HS-5 (cell line): ENCODE measurements around the gene ZSWIM4.
"Not testable (repeated sequence)": the region's sequence is repeated elsewhere in the genome, so short reads cannot be mapped to it uniquely, and the experiment has no call there.

ENCODE experiments used
- DNase-seq: peaks from one replicate; pipeline ENCODE4 v3.0.0-alpha.2; 2012; ENCODE audit warnings: low read depth

The ZSWIM4 gene

GRCh38 chr19:13794757-13795589 lies at the start of gene ZSWIM4:
ZSWIM4 (plus strand) TSS chr19:13795443; CDS start chr19:13795649, 206 bp downstream.
- DNase-seq = peak; percentile 99

DNA sequence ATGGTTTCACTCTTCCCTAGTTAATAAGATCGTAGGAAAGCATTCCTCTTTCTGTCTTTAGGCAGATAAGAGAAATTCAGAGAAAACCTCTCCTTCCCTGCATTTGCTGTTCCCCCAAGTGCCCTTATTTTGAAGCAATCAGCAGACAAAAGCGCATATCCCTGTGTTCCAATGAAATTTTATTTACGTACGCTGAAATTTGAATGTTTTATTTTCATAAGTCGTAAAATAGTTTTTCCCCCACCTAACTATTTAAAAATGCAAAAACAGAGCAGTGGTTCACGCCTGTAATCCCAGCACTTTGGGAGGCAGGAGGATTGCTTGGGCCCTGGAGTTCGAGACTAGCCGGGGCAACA lies 48.2 kb upstream of the ZSWIM4 start:
- no peak for DNase-seq

DNA sequence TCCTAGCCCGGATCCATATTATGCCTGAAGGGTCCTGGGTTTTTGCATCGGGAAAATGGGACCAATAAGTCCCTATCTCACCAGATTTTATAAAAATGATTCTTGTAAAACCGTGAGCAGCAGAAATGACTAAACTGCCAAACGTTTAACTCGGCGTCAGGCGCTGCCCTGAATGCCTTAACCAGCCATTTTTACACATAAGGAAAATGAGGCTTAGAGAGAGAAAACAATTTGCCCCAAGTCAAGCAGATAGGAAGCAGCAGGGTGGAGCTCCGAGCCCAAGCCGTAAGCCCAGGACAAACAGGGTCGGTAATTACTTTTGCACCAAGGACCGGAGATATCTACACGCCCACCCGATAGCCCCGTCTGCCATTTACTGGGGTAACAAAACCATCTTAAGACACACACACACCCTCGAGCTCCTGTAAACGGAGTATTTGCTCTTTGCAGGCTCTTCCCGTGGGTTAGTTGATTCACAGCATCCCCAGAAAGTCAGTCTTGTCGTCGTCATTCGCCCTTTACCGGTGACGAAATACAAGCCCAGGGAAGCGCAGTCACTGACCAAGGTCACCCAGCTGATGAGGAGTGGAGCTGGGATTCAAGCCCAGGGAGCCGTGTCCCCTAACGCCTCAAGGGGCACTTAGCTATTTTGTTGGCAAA lies 46.9 kb upstream of the ZSWIM4 start:
- DNase-seq = no peak

DNA sequence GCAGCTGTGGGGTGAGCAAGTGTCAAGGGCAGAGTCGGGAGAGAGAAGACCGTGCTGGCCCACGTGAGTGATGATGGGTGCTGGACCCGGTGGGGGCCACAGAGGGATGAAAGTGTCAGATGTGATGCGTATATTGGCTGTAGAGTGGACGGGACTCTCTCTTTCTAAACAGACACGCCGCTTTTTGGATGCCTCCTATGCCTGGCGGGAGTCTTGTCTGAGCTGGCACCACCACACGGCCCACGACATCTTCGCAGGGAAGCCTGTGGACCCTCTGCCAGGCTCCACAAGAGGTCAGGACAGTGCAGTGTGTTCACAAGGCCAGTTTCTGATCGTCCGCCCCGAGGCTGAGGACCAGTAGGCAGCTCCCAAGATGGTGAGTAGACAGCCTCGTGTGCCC lies 43.8 kb upstream of the ZSWIM4 start:
- DNase-seq = no peak

DNA sequence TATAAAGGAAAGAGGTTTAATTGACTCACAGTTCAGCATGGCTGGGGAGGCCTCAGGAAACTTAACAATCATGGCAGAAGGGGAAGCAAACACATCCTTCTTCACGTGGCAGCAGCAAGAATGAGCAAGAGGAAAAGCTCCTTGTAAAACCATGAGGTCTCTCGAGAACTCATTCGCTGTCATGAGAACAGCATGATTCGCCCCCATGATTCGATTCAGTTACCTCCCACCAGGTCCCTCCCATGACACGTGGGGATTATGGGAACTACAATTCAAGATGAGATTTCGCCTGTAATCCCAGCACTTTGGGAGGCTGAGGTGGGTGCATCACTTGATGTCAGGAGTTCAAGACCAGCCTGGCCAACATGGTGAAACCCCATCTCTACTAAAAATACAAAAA lies 41.6 kb upstream of the ZSWIM4 start:
- not testable (repeated sequence) for DNase-seq

DNA sequence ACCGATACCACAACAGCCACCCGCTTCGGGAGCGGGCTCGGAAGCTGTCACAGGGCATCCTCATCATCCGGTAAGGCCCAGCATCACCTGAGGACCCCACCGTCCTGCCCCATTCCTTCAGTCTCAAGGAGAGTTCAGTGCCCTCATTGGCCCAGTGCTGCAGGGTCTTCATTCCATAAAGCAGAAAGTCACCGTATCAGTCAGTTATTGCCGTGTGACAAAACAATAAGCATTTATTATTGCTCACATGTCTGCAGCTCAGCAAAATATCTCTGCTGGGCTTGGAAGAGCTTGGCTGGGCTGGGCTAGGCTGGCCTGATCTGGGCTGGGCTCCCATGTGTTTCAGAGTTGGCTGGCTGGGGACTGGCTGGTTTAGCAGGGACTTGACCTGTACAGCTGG lies 39.0 kb upstream of the ZSWIM4 start:
- DNase-seq = no peak

DNA sequence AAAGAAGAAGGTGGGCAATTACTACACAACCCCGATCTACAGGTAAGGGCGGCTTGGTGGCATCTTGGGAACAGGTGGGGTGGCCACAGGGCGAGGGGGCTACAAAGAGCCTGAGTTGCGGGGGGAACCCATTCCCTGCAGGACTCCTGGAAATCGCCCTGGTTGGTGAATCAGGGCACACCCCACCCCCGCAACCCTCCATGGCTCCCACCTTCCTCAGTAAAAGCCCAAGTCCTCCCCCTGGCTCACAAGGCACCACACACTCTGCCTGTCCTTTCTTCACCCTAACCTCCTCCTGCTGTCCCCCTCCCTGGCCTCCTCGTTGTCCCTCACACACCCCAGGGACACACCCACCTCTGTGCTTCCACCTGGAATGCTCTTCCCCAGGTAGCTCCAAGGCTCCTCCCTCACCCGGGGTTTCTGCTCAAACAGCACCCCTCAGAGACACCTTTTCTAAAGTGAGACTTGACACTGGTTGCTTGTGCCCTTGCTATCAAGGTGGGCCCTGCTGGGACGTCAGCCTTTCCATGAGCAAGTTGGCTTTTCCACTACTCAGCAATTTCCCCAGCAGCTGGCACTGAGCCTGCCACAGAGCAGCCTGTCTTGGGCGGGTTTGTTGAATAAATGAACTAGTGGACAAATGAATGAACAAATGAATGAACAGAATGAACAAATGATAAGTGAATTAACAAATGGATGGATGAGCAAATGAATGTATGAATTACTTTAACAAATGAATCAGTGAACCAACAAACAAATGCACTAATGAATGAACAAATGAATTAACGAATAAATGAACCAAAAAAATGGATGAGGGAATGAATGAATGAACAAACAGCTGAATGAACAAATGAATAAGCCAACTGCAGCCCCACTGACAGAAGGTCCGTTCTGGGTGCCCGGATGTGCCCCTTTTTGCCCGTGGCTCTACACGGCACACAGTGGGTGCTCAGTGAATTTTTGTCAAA lies 37.2 kb upstream of the ZSWIM4 start:
- DNase-seq = no peak

DNA sequence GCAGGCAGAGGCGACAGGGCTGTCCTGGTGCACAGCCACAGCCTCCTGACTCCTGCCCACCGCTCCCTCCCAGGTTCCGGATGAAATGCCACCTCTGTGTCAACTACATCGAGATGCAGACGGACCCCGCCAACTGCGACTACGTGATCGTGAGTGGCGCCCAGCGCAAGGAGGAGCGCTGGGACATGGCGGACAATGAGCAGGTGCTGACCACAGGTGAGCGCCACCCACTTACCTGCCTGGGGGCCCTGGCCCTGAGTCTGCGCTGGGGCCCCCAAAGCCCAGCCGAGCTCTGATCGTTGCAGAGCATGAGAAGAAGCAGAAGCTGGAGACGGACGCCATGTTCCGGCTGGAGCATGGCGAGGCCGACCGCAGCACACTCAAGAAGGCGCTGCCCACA lies 36.4 kb upstream of the ZSWIM4 start:
- no peak for DNase-seq

- DNase-seq = no peak
Observed at GRCh38 chr19:13761423-13761822, 33.8 kb upstream of the ZSWIM4 start.

- DNase-seq = no peak
Observed at GRCh38 chr19:13762635-13763235, 32.5 kb upstream of the ZSWIM4 start.

GRCh38 chr19:13763265-13763664 lies 32.0 kb upstream of the ZSWIM4 start:
- DNase-seq = no peak

- no peak for DNase-seq
Observed at GRCh38 chr19:13764101-13764807, 31.0 kb upstream of the ZSWIM4 start, which contains the start of gene MRI1. MRI1 (plus strand) TSS chr19:13764522; CDS start chr19:13764589, 67 bp downstream.

DNA sequence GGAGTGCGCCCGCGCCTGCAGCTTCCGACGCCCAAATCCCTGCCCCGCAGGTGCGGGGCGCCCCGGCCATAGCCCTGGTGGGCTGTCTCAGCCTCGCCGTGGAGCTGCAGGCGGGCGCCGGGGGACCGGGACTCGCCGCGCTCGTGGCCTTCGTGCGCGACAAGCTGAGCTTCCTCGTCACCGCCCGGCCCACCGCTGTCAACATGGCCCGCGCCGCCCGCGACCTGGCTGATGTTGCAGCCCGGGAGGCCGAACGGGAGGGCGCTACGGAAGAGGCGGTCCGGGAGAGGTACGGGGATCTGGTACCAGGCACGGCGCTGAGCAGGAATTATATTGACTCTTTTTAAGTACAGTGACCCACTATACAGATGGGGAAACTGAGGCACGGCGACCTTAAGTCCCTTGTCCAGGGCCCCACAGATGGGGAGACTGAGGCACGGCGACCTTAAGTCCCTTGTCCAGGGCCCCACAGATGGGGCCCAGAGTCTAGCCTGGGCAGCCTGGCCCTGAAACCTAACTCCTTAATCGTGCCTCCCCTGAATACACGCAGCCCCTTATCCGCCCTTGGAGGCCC lies 30.3 kb upstream of the ZSWIM4 start:
- DNase-seq = no peak

DNA sequence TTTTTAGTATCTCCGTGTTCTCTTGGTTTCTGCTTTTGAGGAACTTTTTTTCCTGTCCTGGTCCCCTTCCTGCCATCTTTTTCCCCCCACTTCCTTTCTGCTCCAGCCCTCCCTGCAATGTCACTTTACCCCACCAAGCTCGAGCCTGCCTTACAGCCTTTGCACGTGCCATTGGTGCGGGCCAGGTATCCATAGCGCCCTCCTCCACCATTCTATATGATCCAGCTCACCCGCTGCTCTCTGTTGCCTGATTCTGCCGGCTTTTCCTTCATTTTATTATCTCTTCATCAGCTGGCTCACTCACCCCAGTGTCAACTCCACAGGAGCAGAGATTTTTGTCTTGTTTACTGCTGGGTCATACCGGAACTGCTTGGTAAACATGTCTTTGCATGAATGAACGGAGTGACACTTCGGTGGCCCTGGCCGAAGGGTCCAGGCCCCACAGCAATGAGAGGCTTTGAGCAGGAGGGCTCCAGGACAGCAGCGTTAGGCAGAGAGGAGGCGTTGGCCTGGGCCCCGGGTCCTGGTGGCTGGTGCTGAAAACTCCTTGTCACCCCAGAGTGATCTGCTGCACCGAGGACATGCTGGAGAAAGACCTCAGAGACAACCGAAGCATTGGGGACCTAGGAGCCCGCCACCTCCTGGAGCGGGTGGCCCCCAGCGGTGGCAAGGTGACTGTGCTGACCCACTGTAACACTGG lies 29.7 kb upstream of the ZSWIM4 start:
- no peak for DNase-seq

GRCh38 chr19:13766095-13766481 lies 29.2 kb upstream of the ZSWIM4 start:
- DNase-seq = no peak

GRCh38 chr19:13768510-13768909 lies 26.7 kb upstream of the ZSWIM4 start:
- DNase-seq = no peak

DNA sequence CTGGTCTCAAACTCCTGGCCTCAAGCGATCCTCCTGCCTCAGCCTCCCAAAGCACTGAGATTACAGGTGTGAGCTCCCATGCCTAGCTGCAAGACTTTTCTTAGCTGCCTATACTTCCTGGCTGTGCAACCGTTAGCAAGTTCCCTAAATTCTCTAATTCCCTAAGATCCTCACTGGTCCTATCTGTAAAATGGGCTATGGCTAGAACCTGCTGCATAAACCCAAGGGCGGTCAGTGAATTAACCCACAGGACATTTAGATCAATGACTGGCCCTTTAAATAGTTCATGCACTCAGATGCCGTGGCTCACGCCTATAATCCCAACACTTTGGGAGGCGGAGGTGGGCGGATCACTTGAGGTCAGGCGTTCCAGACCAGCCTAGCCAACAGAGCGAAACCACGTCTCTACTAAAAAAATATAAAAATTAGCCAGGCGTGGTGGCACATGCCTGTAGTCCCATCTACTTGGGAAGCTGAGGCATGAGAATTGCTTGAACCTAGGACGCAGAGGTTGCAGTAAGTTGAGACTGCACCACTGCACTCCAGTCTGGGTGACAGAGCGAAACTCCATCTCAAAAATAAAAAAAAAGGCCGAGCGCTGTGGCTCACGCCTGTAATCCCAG lies 25.1 kb upstream of the ZSWIM4 start:
- DNase-seq = no peak

DNA sequence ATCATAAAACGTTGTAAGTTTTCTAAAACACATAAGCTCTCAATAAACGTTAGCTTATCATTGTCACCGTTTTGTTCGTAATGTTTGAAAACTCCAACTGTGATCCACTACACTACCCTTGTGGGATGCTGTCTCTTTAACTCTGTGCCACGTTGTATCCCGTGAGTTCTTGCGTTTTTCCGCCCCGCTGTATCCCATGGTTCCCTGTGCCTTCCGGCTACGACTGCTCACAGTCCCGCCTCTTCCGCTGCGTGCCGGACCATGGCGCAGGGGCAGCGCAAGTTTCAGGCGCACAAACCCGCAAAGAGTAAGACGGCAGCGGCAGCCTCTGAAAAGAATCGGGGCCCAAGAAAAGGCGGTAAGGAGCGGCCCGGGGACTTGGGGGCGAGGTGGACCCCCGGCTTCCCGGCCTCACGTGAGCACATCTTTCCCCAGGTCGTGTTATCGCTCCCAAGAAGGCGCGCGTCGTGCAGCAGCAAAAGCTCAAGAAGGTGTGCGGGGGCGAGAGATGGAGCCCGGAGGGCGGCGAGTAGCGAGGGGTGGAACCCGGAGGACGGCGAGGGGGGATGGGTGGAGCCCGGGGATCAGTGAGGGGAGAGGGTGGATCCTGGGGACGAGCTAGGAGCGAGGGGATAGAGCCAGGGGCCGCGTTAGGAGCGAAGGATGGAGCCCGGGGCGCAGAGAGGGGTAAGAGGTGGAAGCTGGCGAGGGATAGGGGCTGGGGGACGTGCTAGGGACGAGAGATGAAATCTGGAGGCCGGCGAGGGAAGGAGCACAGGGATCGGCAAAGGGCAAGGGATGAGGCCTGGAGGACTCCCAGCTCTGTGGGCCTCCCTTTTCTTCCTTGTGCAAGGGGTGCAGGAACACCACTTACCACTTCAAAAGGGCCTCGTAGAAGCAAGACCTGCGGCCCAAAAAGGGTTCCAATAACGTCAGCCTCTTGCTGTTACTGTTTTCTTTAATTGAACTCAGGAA lies 20.7 kb upstream of the ZSWIM4 start, which contains the start of gene C19orf53:
Gene C19orf53 (plus strand): TSS at position 240 of the 975 bp plus-strand sequence. CDS start 22 bp downstream, at position 262.
- peak; percentile 82 for DNase-seq
